HG03571 (cell line): ENCODE measurements around the gene DEGS1.

ENCODE experiments used
- ATAC-seq: cut with Tn5 transposase; IDR thresholded peaks from one replicate; pipeline ENCODE4 v1.9.1; 2021; ENCODE audit not compliant: unreplicated experiment

The DEGS1 gene

DNA sequence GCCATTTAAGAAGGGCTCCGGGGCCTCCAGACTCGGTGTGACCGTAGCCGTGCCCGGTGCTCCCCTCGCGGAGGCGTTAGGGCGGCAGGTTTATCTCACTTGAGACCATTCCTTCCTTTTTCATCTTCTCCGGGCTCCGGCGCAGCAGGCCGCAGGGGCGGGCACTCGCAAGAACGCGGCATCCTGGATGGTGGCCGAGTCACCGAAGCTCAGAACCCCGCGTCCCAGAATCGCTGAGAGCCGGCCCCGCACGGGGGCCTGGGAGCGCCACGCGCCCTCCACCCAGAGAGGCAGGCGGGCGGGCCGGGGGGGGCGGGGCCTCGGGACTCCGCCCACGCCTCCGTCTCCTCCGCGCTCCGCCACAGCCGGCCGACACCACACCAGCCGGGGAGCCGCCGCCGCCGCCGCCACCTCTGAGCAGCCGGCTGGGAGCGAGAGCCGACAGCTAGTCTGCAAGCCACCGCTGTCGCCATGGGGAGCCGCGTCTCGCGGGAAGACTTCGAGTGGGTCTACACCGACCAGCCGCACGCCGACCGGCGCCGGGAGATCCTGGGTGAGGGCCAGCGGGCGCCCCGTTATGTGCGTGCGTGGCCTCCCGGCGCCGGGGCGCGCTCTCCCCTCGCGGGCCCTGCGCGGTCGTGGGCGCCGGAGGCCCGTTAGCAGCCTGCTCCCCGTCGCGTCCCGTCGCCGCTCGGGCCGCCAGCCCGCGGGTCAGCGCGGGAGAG is at the start of gene DEGS1:
TSS of gene DEGS1 (plus strand) at position 375 of the 725 bp plus-strand sequence. CDS start at position 472, 97 bp downstream.
- peak; percentile 59 for ATAC-seq

- ATAC-seq = no peak
These were observed 49.2 kb upstream of the DEGS1 start for GRCh38 chr1:224133741-224134299.

GRCh38 chr1:224137518-224137917 is 45.5 kb upstream of the DEGS1 start:
- no peak for ATAC-seq

GRCh38 chr1:224138198-224138597 is 44.8 kb upstream of the DEGS1 start:
- no peak for ATAC-seq

- no peak for ATAC-seq
These were observed 41.3 kb upstream of the DEGS1 start for GRCh38 chr1:224141693-224142092.

- ATAC-seq = no peak
These were observed 33.3 kb upstream of the DEGS1 start for GRCh38 chr1:224149709-224150108.

- ATAC-seq = no peak
These were observed 31.9 kb upstream of the DEGS1 start for GRCh38 chr1:224151117-224151516.

DNA sequence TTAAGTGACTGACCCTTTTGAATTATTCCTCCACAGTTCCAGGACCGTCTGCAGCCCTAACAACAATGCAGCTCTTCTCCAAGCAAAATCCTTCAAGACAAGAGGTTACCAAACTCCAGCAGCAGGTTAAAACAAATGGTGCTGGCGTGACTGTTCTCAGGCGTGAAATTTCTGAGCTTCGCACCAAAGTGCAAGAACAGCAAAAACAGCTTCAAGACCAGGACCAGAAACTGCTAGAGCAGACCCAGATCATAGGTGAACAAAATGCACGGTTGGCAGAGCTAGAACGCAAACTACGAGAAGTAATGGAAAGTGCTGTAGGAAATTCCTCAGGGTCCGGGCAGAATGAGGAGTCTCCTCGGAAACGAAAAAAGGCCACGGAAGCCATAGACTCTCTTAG is 25.7 kb upstream of the DEGS1 start:
- no peak for ATAC-seq

- ATAC-seq = no peak
These were observed 23.5 kb upstream of the DEGS1 start for GRCh38 chr1:224159541-224159940.

DNA sequence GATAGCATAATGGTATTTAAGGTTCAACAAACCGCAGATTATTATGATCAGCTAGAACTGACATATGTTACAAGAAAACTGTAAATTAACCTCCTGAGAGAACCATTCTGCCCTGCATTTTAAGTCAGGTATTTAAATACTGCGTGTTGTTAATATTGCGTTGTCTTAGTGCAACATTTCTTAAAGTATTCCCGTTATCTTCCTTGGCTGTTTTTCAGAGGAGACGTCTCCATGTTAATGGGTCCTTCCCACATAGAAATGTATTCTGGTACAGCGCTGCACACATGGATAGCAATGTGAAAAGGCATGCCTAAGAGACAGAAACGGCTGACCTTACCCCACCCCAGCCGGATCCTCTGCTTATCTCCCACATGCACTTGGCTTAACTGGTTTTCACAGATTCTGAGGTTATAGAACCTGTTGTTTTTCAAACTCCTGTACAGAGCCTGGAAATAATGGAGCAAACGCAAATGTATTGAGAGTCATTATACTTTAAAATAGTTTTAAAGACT is 22.8 kb upstream of the DEGS1 start:
- no peak for ATAC-seq

- no peak for ATAC-seq
These were observed 20.3 kb upstream of the DEGS1 start for GRCh38 chr1:224162768-224163167.

DNA sequence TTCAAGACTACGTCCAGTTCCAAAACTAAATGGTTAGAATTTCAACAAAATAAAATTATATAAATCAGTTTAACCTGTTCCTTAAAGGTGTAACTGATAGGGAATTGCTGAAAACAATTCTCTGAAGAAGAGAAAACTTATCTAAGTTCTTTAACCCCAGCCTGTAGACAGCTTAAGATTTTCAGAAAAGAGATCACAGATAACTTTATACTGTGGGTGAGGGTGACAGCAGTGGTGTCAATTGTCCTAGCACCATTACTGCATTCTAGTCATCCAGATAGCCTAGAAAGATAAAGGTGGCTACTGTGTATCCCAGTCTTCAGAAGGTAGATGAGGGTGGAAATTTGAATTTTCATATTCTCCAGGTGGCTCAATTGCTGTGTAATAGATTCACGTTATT is 19.7 kb upstream of the DEGS1 start:
- no peak for ATAC-seq

GRCh38 chr1:224168859-224169380 is 14.1 kb upstream of the DEGS1 start:
- peak; percentile 87 for ATAC-seq

DNA sequence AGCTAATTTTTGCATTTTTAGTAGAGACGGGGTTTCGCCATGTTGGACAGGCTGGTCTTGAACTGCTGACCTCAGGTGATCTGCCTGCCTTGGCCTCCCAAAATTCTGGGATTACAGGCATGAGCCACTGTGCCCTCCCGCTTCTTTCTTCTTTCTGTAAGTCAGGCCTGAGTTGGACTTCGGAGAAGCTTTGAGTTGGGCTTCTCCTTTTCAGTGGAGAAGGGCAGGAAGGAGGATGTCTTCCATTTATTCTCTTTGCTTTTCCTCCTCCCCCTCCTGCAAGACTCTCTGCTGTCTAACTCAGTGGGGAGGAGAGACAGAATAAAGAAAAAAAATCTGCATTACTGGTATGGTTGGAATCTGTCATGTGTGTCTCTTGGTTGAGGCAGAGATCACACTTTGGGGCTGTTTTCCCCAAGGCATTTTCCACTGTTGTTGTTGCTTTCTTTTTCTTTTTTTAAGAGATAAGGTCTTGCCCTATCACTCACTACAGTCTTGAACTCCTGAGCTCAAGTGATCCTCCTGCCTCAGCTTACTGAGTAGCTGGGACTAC is 13.2 kb upstream of the DEGS1 start:
- no peak for ATAC-seq

- no peak for ATAC-seq
These were observed 12.7 kb upstream of the DEGS1 start for GRCh38 chr1:224170343-224170742.

- no peak for ATAC-seq
These were observed 12.1 kb upstream of the DEGS1 start for GRCh38 chr1:224170748-224171478.

DNA sequence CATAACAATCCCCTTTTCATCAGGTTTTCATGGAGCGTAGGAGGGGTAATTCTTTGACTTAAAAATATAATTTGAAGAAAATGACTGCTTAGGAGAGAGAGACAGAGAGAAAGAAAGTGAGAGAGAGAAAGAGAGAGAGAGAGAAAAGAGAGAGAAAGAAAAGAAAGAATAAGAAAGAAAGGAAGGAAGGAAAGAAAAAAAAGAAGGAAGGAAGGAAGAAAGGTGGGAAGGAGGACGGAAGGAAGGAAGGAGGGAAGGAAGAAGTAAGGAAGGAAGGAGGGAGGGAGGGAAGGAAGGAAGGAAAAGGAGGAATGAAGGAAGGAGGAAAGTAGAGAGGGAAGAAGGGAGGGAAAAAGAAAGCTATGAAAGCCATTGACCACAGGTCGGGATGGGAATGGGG is 10.8 kb upstream of the DEGS1 start:
- ATAC-seq = no peak

DNA sequence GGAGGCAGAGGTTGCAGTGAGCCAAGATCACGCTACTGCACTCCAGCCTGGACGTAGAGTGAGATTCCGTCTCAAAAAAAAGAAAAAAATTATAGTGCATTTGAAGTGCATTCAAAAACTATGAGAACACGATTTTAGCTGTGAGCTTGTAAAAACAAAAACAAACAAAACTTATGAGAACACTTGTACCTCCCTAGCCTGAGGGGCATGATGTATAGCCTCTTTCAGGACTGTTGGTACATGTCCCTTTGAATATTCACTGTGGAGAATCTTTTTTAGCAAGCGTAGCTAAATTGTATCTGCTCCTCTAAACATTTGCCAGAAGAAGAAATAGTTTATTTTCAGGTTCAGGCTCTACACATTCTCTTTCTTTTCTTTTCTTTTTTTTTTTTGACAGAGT is 9.5 kb upstream of the DEGS1 start:
- ATAC-seq = no peak

- ATAC-seq = no peak
These were observed 7.4 kb upstream of the DEGS1 start for GRCh38 chr1:224175617-224176016.

DNA sequence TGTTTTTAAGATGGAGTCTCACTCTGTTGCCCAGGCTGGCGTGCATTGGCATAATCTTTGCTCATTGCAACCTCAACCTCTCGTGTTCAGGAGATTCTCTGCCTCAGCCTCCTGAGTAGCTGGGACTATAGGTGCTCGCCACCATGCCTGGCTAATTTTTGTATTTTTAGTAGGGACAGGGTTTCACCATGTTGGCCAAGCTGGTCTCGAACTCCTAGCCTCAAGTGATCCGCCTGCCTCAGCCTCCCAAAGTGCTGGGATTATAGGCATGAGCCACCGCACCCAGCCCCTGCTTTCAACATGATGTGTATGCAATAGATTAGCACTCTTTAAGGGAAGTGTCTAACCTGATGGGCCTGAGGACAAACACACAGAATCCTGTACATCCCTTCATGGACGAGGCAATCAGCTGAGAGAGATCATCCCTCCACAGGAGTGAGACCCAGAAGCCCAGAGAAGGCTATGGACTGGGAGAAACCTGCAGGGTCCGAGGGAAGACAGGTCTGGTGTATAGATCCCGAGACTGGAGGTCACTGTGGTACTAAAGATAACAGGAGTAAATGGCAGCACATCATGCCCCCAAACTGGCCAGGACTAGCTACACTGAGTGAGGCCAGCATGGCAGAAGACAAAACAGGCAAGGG is 5.6 kb upstream of the DEGS1 start:
- no peak for ATAC-seq

DNA sequence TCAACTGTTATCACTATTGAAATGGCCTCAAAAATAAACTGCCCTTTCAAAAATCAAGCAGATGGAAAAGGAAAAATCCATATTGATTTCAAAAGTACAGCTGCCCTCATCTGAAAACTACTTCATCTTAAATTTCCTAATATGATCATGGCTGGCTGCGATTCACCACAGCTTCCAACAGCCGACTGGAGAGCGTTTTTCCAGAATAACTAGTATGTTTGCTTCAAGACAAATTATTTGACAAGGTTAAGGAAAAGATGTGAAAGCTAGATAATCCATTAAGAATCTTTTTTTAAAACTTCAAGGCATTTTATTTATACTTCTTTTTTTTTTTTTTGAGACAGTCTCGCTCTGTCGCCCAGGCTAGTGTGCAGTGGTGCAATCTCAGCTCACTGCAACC is 4.1 kb upstream of the DEGS1 start:
- ATAC-seq = no peak
